GM12874 (cell line): ENCODE data around the gene GLI2.

ENCODE experiments used
- TF ChIP-seq, protein P1 (sequence below): IDR thresholded peaks from 2 replicates; pipeline ENCODE4 v1.5.1; 2011; ENCODE audit warnings: low read depth, mild to moderate bottlenecking, control low read depth, low read length, moderate library complexity; ENCODE audit not compliant: insufficient read depth

The GLI2 gene

DNA sequence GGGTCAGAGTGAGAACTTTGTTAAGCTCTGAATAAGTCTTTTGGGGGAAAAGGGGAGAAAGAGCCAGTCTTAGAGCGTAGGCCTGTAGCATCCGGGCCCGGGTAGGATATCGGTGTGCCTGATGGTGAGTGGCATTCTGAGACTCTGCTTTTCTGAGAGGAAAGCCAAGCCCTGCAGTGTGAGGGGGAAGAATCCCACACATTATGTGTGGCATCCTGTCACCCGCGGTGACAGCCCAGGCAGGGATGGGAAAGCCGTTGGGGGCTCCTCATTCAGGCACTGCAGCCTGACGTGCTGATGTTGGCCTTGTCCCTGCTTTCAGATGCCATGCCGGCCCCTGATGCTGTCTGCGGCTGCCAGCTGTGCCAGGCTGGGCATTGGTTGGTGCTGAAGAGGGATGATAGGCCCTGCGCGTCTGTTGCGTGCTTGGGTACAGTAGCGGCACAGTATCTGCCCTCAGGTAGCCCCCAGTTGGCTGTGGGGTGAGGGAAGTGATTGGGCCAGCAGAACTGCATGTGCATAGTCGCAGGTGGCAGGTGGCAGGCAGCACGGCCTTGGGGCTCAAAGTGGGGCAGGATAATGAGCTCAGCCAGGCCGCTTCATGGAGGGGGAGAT is 37.6 kb downstream of the GLI2 start:
- TF ChIP-seq, protein P1, sequence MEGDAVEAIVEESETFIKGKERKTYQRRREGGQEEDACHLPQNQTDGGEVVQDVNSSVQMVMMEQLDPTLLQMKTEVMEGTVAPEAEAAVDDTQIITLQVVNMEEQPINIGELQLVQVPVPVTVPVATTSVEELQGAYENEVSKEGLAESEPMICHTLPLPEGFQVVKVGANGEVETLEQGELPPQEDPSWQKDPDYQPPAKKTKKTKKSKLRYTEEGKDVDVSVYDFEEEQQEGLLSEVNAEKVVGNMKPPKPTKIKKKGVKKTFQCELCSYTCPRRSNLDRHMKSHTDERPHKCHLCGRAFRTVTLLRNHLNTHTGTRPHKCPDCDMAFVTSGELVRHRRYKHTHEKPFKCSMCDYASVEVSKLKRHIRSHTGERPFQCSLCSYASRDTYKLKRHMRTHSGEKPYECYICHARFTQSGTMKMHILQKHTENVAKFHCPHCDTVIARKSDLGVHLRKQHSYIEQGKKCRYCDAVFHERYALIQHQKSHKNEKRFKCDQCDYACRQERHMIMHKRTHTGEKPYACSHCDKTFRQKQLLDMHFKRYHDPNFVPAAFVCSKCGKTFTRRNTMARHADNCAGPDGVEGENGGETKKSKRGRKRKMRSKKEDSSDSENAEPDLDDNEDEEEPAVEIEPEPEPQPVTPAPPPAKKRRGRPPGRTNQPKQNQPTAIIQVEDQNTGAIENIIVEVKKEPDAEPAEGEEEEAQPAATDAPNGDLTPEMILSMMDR = no peak

DNA sequence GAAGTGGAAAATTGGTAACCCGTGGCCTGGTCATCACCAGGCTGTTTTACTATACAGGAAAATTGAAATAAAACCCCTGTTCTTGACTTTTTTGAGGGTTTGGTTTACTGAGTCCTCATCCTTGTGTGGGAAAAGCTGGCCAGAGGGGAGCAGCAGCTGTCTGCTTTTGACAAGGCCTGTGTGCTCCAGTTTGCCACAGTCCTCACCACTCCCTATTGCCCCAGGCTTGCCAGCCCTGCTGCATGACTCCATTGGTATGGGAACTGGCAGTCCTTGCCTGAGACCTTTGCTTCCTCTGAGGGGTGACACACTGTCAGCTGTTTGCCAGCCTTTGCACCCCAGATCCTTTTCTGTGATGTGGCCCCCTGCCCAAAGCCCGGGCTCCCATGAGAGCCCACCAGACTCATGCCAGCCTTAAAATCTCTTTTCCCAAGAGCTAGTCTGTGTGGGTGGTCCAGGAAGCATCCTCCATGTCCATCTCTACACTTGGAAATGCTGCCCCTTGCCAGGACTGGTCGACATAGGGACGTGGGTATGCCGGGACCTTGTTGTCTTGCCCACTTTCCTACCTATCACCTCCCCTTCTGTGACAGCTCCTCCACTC is 39.0 kb downstream of the GLI2 start:
- TF ChIP-seq, protein P1 = no peak

DNA sequence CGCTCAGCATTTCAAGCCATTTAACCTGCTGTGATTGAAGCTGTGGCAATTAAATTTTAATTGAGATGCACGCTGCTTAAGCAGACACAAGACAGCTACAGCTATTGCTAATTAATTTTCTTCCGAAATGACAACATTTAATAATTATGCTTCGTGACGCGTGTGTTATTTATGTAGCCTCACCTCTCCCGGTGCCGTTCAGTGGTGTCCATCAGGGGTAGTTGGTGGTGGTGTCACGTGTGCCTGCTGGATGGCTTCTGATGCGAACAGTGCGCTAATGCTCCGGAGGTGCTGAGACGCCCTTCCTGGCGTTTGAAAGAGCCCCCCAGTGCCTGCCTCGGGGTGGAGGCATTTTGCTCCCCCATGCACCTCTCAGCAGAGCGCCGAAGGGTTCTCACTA is 39.5 kb downstream of the GLI2 start:
- TF ChIP-seq, protein P1 = no peak

DNA sequence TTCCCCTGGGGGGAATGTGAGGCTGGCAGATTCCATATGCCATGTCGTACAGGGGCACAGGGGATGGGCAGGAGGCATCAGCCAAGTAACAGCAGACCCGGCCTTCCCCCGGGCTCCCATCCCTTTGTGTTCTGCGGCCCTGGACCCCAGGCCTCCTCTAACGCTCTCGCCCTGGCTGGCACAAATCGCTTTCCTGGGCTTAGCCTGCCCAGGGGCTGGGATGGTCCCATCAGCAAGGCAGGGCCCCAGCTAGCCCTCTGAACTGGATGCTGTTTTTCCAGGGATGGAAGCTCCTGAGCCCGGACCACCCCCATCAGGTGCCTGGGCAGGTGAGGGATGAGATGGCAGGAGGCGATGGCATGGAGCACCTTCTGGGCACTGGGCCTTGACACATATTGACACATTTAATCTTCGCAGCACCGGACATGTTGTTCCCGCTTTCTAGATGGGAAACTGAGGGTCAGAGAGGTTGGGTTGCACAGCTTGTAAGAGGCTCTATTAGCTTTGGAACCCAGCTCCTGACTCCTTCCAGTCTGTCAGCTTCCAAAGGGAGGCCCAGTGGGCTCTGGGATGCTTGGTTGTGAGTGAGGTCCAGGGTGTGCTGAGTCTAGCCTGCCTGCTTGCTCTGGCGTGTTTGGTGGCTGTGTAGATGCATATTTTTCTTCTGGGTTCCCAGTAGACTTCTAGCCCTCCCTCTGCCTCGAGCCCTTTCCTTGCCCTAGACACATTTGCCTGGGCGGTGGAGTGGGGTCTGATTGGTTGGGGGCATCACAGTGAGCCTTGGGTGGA is 40.3 kb downstream of the GLI2 start:
- TF ChIP-seq, protein P1 = no peak

DNA sequence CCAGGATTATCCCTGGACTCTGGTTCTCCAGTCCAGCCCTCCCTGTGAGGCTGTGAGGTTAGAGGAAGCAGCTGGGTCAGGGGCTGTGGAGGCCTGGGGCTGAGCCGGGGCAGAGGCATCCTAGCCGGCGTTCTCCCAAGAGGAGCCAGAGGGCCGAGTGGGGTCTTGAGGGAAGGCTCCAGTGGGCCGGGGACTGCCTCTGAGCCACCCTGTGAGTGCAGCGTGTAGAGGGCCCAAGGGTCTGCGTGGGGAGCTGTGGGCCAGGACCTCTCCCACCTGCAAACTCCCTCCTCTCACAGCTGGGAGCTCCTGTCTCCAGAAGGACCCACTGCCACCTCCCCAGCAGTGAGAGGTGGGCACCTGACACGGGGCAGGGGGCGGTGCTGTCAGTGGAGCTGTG is 41.0 kb downstream of the GLI2 start:
- TF ChIP-seq, protein P1 = no peak

DNA sequence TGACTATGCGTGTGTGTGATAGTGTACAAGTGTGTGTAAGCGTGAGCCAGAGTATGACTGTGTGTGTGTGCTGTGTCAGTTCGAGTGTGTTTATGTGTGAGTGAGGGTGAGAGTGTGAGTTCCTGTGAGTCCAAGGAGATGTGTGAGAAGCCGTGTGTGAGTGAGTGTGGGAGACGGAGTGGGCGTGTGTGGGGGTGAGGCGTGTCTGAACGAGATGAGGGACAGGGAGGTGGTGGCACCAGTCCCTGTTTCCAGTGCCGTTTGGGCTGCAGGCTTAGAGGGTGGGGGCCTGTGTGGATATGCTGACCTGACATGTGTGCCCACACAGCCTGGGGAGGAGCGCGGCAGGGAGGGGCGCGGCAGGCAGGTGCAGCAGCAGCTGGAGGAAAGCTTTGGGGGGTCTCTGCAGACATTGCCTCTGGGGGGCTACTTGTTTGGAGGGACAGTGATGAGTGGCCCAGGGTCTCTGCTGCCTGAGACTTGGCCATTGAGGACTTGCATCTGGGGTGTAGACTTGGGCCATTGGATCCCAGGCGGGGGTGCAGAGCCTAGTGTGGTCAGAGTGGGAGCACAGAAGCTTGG is 41.6 kb downstream of the GLI2 start:
- TF ChIP-seq, protein P1 = no peak

DNA sequence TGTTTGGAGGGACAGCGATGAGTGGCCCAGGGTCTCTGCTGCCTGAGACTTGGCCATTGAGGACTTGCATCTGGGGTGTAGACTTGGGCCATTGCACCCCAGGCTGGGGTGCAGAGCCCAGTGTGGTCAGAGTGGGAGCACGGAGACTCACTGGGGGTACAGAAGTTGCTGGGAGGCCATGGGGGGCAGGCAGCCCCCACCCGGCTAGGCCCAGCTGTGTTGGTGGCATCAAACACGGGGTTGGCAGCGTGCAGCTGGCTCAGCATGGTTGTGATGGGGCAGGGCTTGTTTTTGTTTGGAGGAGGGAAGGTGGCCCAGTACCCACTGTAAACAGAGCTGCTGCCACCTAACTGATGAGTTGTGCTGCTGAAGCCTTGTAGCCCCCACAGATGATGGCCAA is 42.1 kb downstream of the GLI2 start:
- TF ChIP-seq, protein P1 = no peak
